T follicular helper cell (primary cell): ENCODE measurements around the gene MGAT5.

Source experiments
- DNase-seq: peaks from one replicate; pipeline ENCODE4 v3.0.0-alpha.2; 2020; ENCODE audit warnings: low read depth
- total RNA-seq, 2 experiments: gene quantifications; one replicate each; lab custom pipeline; 2026; lab: John Stamatoyannopoulos, UW

Gene MGAT5
- total RNA-seq = 203 to 231 reads per million in 2 experiments

GRCh38 chr2:134253804-134254203, at the start of gene MGAT5:
MGAT5 (plus strand) TSS chr2:134254072; CDS start chr2:134254404, 332 bp downstream.
- no peak for DNase-seq

- DNase-seq = no peak
Measured at GRCh38 chr2:134205087-134205486, 48.8 kb upstream of the MGAT5 start.

- DNase-seq = no peak
Measured at GRCh38 chr2:134206031-134206430, 47.8 kb upstream of the MGAT5 start.

- DNase-seq = no peak
Measured at GRCh38 chr2:134206573-134206972, 47.3 kb upstream of the MGAT5 start.

- DNase-seq = peak; percentile 50
Measured at GRCh38 chr2:134207589-134208209, 46.2 kb upstream of the MGAT5 start.

GRCh38 chr2:134208825-134209224, 45.0 kb upstream of the MGAT5 start:
- DNase-seq = no peak

- DNase-seq = no peak
Measured at GRCh38 chr2:134212746-134213145, 41.1 kb upstream of the MGAT5 start.

- no peak for DNase-seq
Measured at GRCh38 chr2:134216152-134216829, 37.6 kb upstream of the MGAT5 start.

GRCh38 chr2:134217351-134217750, 36.5 kb upstream of the MGAT5 start:
- DNase-seq = peak; percentile 22

- no peak for DNase-seq
Measured at GRCh38 chr2:134217924-134218323, 35.9 kb upstream of the MGAT5 start.

- no peak for DNase-seq
Measured at GRCh38 chr2:134218414-134218813, 35.5 kb upstream of the MGAT5 start.

GRCh38 chr2:134218930-134219658, 34.8 kb upstream of the MGAT5 start:
- DNase-seq = peak; percentile 18

GRCh38 chr2:134220344-134220974, 33.4 kb upstream of the MGAT5 start:
- DNase-seq = no peak

GRCh38 chr2:134224005-134224404, 29.9 kb upstream of the MGAT5 start:
- DNase-seq = no peak

GRCh38 chr2:134225173-134225572, 28.7 kb upstream of the MGAT5 start:
- DNase-seq = no peak

- no peak for DNase-seq
Measured at GRCh38 chr2:134225841-134226240, 28.0 kb upstream of the MGAT5 start.

- DNase-seq = no peak
Measured at GRCh38 chr2:134226601-134227000, 27.3 kb upstream of the MGAT5 start.

- no peak for DNase-seq
Measured at GRCh38 chr2:134227666-134228065, 26.2 kb upstream of the MGAT5 start.

GRCh38 chr2:134228493-134228903, 25.4 kb upstream of the MGAT5 start:
- DNase-seq = no peak

GRCh38 chr2:134229540-134229939, 24.3 kb upstream of the MGAT5 start:
- DNase-seq = no peak

- no peak for DNase-seq
Measured at GRCh38 chr2:134230885-134231284, 23.0 kb upstream of the MGAT5 start.

- no peak for DNase-seq
Measured at GRCh38 chr2:134231301-134231964, 22.4 kb upstream of the MGAT5 start.
